ENCODE results near the gene NUMBL. TPM values are rescaled to one million over a fixed set of nuclear protein-coding genes. Genes with fewer than 3 reads are reported as not detected.

The NUMBL gene
- total and polyA plus RNA-seq, 2 of the 4 experiments (the other 2 are of a cell fraction) = 6.3 to 29.0 TPM

DNA sequence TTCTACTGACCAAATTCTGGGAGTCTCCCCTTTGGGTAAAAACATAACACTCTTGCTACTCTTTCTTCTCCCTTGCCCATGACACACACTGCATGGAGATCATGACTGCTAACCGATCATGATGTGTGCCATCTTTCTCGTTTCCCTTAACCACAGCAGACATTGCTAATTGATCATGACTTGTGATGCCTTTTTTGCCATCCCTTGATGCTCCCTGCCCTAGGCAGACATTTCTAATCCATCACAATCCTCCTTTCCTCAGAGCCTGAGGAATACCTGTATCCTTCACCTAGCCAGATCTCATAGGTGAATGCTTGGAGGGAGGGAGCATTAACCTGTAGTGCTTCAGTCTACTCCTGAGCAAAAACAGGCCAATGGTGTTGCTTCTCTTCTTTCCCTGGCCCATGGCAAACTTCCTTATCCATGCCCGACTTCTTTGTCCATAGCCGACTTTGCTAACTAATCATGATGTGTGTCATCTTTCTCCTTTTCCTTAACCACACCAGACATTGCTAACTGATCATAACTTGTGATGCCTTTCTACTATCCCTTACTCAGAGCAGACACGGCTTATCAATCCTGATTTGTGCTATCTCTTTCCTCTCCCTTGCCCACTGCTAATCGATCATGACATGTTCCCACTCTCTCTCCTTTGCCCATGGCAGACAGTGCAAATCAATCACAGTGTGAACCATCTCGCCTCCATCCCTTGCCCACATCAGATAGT, 17.7 kb downstream of the NUMBL start:
- no peak overlapping the region for H2BK120ac ChIP-seq (ENCODE audit: low read depth, low read length)
- no peak overlapping the region for H3K23ac ChIP-seq (ENCODE audit: low read depth, low read length)
- in situ Hi-C loops (cut with MboI; ENCODE audit: low sequenced_read_pairs) (loop anchor here (25.0 kb wide), 1 partner anchor 590 kb away; the partner anchor contains the start of gene HNRNPUL1), dilution Hi-C loops (cut with HindIII; ENCODE audit: low sequenced_read_pairs, unreplicated experiment) (no loop called here), intact Hi-C loops (cut with micrococcal nuclease) (no loop called here)
- no peak for DNase-seq
- no peak overlapping the region for H2AFZ ChIP-seq (replicated peaks; ENCODE audit: low read length, poor library complexity)
- no peaks in the 10 kb centered on the region for H3K4me1 ChIP-seq (ENCODE audit: control insufficient read depth, insufficient read depth, low read length)
- no peak overlapping the region for H4K91ac ChIP-seq (ENCODE audit: insufficient read depth, low read depth, low read length)
- no peaks in the 10 kb centered on the region for H3K27me3 ChIP-seq (ENCODE audit: control insufficient read depth, insufficient read depth, low read length)
- no peak for ATAC-seq (ENCODE audit: low read depth)
- TF ChIP-seq, protein P1, sequence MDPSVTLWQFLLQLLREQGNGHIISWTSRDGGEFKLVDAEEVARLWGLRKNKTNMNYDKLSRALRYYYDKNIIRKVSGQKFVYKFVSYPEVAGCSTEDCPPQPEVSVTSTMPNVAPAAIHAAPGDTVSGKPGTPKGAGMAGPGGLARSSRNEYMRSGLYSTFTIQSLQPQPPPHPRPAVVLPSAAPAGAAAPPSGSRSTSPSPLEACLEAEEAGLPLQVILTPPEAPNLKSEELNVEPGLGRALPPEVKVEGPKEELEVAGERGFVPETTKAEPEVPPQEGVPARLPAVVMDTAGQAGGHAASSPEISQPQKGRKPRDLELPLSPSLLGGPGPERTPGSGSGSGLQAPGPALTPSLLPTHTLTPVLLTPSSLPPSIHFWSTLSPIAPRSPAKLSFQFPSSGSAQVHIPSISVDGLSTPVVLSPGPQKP (IDR thresholded peaks at IDR 0.05; ENCODE audit: borderline replicate concordance, low read depth, low read length) = no peak
- TF ChIP-seq MAZ (IDR thresholded peaks at IDR 0.05; ENCODE audit: borderline replicate concordance, low read depth, low read length) = no peak
- peaks cover 7 to 21% of the 10 kb centered on the region in 2 experiments; a peak in 3 of 4 replicates for H3K79me1 ChIP-seq (ENCODE audit: low read depth in 1 of 2, low read length in 2 of 2)
- no peak overlapping the region for H3K4me3 ChIP-seq (ENCODE audit: insufficient read depth, low read depth, low read length)
- H4K5ac ChIP-seq (ENCODE audit: low read depth, low read length) = no peak overlapping the region
- H2AK9ac ChIP-seq (replicated peaks; ENCODE audit: low read depth, low read length, poor library complexity) = no peak overlapping the region
- WGBS, 2 experiments (ENCODE audit: extremely low coverage in 2 of 2, insufficient read length in 1 of 2) = 89% methylated on average over 5 of the region's 7 CpGs; no CpG with 5 or more reads in 1 of the 2 experiments
- ChIA-PET CTCF (interaction anchor here (0.5 kb wide), 1 partner anchor 34 kb away, joined by 3 read pairs; no protein-coding TSS in a partner anchor), POLR2A (ENCODE audit: unreplicated experiment) (no interaction called here)
- 0 out of 2 replicates have a peak, but pooled peaks cover 6% of the 10 kb centered on the region for H4K20me1 ChIP-seq (ENCODE audit: insufficient read depth, low read length)
- H3K18ac ChIP-seq (ENCODE audit: low read depth, low read length) = no peak overlapping the region
- no TSS peak for BruUV-seq (replicated peaks)
- H3K36me3 ChIP-seq (ENCODE audit: control insufficient read depth, insufficient read depth, low read length) = peaks cover 87% of the 10 kb centered on the region
- H2AK5ac ChIP-seq (ENCODE audit: low read depth, low read length) = no peak overlapping the region
- H2BK20ac ChIP-seq (ENCODE audit: low read depth, low read length) = no peak overlapping the region
- no peak overlapping the region for H3K4me2 ChIP-seq (ENCODE audit: low read depth, low read length)
- H3K27ac ChIP-seq (ENCODE audit: insufficient read depth, low read length) = no peak overlapping the region
- no peak overlapping the region for H2BK5ac ChIP-seq (ENCODE audit: low read depth, low read length, poor library complexity, severe bottlenecking)
- peaks cover 8% of the 10 kb centered on the region for H3K9me1 ChIP-seq (ENCODE audit: insufficient read depth, low read length)
- H3K56ac ChIP-seq (ENCODE audit: extremely low read depth, insufficient read depth, low read length) = no peak overlapping the region
- H3K4ac ChIP-seq (ENCODE audit: low read depth, low read length) = no peak overlapping the region
- no peak overlapping the region for H2BK15ac ChIP-seq (ENCODE audit: low read depth, low read length)
- no peak overlapping the region for H3K14ac ChIP-seq (replicated peaks; ENCODE audit: low read depth, low read length)
- peaks cover 2% of the 10 kb centered on the region; the same call in 1 of the 2 replicates for H3K9me3 ChIP-seq (ENCODE audit: control insufficient read depth, insufficient read depth, low read length)
- H4K8ac ChIP-seq (ENCODE audit: low read depth in 2 of 2, low read length in 2 of 2) = no peak overlapping the region
- H3K9ac ChIP-seq (ENCODE audit: low read depth, low read length) = no peak overlapping the region
